ENCODE measurements around the gene BEAN1.

DNA sequence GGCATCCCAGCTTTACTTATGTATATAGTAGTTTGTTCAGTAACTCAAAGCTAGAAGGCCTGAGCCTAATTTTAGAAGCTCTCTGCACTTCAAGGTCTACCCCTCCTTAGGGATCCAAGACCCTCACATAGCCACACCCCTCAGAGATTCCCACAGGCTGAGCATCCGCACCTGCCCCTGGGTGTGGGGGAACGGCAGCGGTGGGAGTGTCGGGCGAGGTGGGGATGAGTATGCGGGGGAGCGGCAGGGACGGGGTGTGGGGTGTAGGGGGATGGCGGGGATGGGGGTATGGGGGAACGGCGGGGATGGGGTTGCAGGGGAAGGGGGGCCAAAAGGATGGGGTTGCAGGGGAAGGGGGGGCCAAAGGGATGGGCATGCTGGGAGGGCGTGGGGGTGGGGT lies 24.9 kb upstream of the BEAN1 start:
- TF ChIP-seq BCL11B (tag by site-specific recombination; IDR thresholded peaks at IDR 0.05; ENCODE audit: low read depth) (no peak), ZNF223 (tag by site-specific recombination; IDR thresholded peaks at IDR 0.05) (no peak), PRDM1 (tag by site-specific recombination; IDR thresholded peaks at IDR 0.05) (no peak), ZNF610 (tag by site-specific recombination; IDR thresholded peaks at IDR 0.05; ENCODE audit: borderline replicate concordance) (no peak), ZNF654 (tag by site-specific recombination; IDR thresholded peaks at IDR 0.05; ENCODE audit: low read depth) (no peak), GLIS2 (tag by site-specific recombination; IDR thresholded peaks at IDR 0.05) (no peak), ZNF274 (IDR thresholded peaks at IDR 0.05; ENCODE audit: low read length) (no peak), ZNF274 (tag by site-specific recombination; IDR thresholded peaks at IDR 0.05; ENCODE audit: borderline replicate concordance) (no peak)
- TF ChIP-seq, protein P1, sequence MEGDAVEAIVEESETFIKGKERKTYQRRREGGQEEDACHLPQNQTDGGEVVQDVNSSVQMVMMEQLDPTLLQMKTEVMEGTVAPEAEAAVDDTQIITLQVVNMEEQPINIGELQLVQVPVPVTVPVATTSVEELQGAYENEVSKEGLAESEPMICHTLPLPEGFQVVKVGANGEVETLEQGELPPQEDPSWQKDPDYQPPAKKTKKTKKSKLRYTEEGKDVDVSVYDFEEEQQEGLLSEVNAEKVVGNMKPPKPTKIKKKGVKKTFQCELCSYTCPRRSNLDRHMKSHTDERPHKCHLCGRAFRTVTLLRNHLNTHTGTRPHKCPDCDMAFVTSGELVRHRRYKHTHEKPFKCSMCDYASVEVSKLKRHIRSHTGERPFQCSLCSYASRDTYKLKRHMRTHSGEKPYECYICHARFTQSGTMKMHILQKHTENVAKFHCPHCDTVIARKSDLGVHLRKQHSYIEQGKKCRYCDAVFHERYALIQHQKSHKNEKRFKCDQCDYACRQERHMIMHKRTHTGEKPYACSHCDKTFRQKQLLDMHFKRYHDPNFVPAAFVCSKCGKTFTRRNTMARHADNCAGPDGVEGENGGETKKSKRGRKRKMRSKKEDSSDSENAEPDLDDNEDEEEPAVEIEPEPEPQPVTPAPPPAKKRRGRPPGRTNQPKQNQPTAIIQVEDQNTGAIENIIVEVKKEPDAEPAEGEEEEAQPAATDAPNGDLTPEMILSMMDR (tag by site-specific recombination; IDR thresholded peaks at IDR 0.05), result no peak
- TF ChIP-seq, protein P2, sequence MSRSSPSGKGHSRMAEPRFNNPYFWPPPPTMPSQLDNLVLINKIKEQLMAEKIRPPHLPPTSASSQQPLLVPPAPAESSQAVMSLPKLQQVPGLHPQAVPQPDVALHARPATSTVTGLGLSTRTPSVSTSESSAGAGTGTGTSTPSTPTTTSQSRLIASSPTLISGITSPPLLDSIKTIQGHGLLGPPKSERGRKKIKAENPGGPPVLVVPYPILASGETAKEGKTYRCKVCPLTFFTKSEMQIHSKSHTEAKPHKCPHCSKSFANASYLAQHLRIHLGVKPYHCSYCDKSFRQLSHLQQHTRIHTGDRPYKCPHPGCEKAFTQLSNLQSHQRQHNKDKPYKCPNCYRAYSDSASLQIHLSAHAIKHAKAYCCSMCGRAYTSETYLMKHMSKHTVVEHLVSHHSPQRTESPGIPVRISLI (tag by site-specific recombination; IDR thresholded peaks at IDR 0.05), result no peak
- TF ChIP-seq, protein P3, sequence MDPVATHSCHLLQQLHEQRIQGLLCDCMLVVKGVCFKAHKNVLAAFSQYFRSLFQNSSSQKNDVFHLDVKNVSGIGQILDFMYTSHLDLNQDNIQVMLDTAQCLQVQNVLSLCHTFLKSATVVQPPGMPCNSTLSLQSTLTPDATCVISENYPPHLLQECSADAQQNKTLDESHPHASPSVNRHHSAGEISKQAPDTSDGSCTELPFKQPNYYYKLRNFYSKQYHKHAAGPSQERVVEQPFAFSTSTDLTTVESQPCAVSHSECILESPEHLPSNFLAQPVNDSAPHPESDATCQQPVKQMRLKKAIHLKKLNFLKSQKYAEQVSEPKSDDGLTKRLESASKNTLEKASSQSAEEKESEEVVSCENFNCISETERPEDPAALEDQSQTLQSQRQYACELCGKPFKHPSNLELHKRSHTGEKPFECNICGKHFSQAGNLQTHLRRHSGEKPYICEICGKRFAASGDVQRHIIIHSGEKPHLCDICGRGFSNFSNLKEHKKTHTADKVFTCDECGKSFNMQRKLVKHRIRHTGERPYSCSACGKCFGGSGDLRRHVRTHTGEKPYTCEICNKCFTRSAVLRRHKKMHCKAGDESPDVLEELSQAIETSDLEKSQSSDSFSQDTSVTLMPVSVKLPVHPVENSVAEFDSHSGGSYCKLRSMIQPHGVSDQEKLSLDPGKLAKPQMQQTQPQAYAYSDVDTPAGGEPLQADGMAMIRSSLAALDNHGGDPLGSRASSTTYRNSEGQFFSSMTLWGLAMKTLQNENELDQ (tag by site-specific recombination; IDR thresholded peaks at IDR 0.05; ENCODE audit: low read depth), result no peak
- TF ChIP-seq, protein P4, sequence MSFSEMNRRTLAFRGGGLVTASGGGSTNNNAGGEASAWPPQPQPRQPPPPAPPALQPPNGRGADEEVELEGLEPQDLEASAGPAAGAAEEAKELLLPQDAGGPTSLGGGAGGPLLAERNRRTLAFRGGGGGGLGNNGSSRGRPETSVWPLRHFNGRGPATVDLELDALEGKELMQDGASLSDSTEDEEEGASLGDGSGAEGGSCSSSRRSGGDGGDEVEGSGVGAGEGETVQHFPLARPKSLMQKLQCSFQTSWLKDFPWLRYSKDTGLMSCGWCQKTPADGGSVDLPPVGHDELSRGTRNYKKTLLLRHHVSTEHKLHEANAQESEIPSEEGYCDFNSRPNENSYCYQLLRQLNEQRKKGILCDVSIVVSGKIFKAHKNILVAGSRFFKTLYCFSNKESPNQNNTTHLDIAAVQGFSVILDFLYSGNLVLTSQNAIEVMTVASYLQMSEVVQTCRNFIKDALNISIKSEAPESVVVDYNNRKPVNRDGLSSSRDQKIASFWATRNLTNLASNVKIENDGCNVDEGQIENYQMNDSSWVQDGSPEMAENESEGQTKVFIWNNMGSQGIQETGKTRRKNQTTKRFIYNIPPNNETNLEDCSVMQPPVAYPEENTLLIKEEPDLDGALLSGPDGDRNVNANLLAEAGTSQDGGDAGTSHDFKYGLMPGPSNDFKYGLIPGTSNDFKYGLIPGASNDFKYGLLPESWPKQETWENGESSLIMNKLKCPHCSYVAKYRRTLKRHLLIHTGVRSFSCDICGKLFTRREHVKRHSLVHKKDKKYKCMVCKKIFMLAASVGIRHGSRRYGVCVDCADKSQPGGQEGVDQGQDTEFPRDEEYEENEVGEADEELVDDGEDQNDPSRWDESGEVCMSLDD (tag by site-specific recombination; IDR thresholded peaks at IDR 0.05), result no peak

Measured in HEK293 (cell line).